Aorta (tissue), 5 donors: Measurements from ENCODE around the gene KCTD10. TPM values are rescaled to one million over a fixed set of nuclear protein-coding genes. Genes with fewer than 3 reads are reported as not detected.
"Not testable (repeated sequence)": the region's sequence is repeated elsewhere in the genome, so short reads cannot be mapped to it uniquely, and the experiment has no call there.

Experiments
- ATAC-seq: fragments of 200-7000 bp; cut with Tn5 transposase; one replicate; pipeline ENCODE4 v1.9.1; 2022; ENCODE audit warnings: moderate library complexity; ENCODE audit not compliant: low FRiP score
- DNase-seq, 2 donors: peaks; one replicate each; pipeline ENCODE4 v3.0.0-alpha.2; 2020
- H3K27ac ChIP-seq, 2 donors: one replicate each; pipeline ENCODE4 v1.5.1; 2013; ENCODE audit warnings: low read length in 2 of 2, mild to moderate bottlenecking in 2 of 2, moderate library complexity in 2 of 2, control low read depth in 1 of 2, inconsistent platforms in 1 of 2, low read depth in 1 of 2
- H3K27me3 ChIP-seq, 2 donors: one replicate each; pipeline ENCODE4 v1.6.1; 2013; ENCODE audit warnings: control low read depth in 1 of 2, low read length in 1 of 2, mild to moderate bottlenecking in 1 of 2, moderate library complexity in 1 of 2; ENCODE audit not compliant: insufficient read depth in 2 of 2, control insufficient read depth in 1 of 2
- H3K36me3 ChIP-seq, 2 donors: one replicate each; pipeline ENCODE4 v1.6.1; 2013; ENCODE audit warnings: control low read depth in 1 of 2, low read length in 1 of 2, mild to moderate bottlenecking in 1 of 2; ENCODE audit not compliant: insufficient read depth in 2 of 2, control insufficient read depth in 1 of 2
- H3K4me1 ChIP-seq, 2 donors: one replicate each; pipeline ENCODE4 v1.6.1; 2013; ENCODE audit warnings: low read length in 2 of 2, control low read depth in 1 of 2, mild to moderate bottlenecking in 1 of 2, moderate library complexity in 1 of 2; ENCODE audit not compliant: insufficient read depth in 2 of 2, control insufficient read depth in 1 of 2
- H3K4me3 ChIP-seq, 2 donors: one replicate each; pipeline ENCODE4 v1.5.1; 2013; ENCODE audit warnings: low read length in 2 of 2, control low read depth in 1 of 2, mild to moderate bottlenecking in 1 of 2
- H3K9me3 ChIP-seq: one replicate; pipeline ENCODE4 v1.6.1; 2013; ENCODE audit warnings: mild to moderate bottlenecking, low read length; ENCODE audit not compliant: control insufficient read depth
- WGBS, 2 donors: extraction: QIAGEN DNeasy Blood & Tissue Kit; methylation state at CpG; one replicate each; pipeline ENCODE4 v1.1.7; 2013; 5-methylcytosine and 5-hydroxymethylcytosine counted together
- intact Hi-C, 2 donors: fragments of 100-400 bp; cut with DNase I; formaldehyde crosslinking; loops; one replicate each; pipeline versions ENCODE4 v1.14.2 to v1.15.0; 2022
- polyA plus RNA-seq, 2 donors: library from polyadenylated mRNA; stranded (reverse); fragments of 200-250 nt; gene quantifications; one replicate each; pipeline ENCODE4 v1.2.3, GENCODE V29; 2013
- total RNA-seq, 2 donors: library from RNA; stranded (reverse); fragmentation: NEBNext Ultra II Directional; extraction: Animal tissue kit (Norgen Biotek cat#: 25700); gene quantifications; one replicate each; pipeline ENCODE4 v1.2.1, GENCODE V29; 2021
- donor health status: healthy with polysubstance abuse.
- donor health status: Bipolar disorder and iron deficiency.
- donor health status: DM: no; HTN: no; CAD: no.
- donor health status: DM: no; HTN: no; CAD: no.
- donor health status: DM: yes; HTN: yes; CAD: no.

Gene KCTD10
- total and polyA plus RNA-seq, 4 donors: 79.7 to 199 (median 164) TPM

DNA sequence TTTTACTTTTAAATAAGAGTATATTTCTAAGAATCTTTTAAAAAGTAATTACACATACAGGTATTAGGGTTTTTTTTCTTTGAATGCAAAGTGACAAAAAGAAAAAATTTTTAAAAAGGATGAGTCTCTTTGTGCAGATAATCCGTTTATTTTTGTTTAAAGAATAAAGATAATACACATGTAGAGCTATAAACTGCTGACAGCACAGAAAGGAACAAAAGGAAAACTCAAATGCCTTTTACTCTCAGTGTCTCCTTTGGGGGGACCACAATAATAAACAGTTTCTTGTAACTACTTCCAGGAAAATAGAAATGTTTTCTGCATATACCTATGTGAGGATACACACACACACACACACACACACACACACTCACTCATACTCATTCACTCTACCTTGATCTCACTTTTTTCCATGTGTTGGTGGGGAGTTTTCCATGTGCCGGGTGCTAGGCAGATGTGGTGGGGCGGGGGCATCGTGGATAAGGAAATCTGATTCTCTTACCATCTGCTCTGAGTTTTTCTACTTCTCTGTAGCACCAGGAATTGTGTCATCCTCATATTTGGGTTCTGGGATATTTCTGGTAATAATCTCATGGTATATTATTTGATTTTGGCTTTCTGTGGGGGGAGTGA is 58.1 kb downstream of the KCTD10 start:
- no peak overlapping the region for H3K27ac ChIP-seq
- intact Hi-C loops: no loop called here

DNA sequence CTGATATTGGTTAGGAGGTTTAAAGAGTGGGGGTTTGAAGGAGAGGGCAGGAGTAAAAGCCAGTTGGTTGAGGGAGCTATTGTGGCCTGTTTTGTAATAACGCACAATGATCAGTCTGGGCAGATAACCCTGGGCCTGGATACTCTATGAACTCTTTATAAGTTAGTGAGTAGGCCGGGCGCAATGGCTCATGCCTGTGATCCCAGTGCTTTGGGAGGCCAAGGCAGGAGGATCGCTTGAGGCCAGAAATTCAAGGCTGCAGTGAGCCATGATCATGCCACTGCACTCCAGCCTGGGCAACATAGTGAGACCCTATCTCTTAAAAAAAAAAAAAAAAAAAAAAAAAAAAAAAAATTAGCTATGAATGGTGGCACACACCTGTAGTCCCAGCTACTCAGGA is 71.0 kb downstream of the KCTD10 start:
- H3K4me3 ChIP-seq, H3K27me3 ChIP-seq, H3K9me3 ChIP-seq, intact Hi-C loops, DNase-seq, ATAC-seq, H3K27ac ChIP-seq, H3K36me3 ChIP-seq, H3K4me1 ChIP-seq: not testable (repeated sequence)
- 95 to 96% methylated on average over 4 of the region's 4 CpGs for WGBS, 2 donors

More for the DNA sequence above, 58.1 kb downstream of the KCTD10 start:
- ATAC-seq (no peak), DNase-seq (no peak)
- Histone ChIP-seq H3K4me1 (no peaks in the 10 kb centered on the region), H3K4me3 (no peak overlapping the region), H3K9me3 (no peaks in the 10 kb centered on the region), H3K36me3 (no peaks in the 10 kb centered on the region), H3K27me3 (no peaks in the 10 kb centered on the region)
- WGBS, 2 donors: 53 to 77% methylated on average over 4 of the region's 4 CpGs

DNA sequence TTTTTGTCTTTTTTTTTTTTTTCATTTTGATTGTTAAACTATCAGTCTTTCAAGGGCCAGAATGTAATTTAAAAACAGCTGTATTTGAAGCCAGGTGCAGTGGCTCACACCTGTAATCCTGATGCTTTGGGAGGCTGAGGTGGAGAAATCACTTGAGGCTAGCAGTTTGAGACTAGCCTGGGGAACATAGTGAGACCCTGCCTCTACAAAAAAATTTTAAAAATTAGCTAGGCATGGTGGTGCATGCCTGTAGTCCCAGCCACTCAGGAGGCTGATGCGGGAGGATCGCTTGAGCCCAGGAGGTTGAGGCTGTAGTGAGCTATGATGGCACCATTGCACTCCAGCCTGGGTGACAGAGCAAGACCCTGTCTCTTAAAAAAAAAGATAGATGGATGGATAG is 72.3 kb downstream of the KCTD10 start:
- DNase-seq: not testable (repeated sequence)

More for the DNA sequence above, 72.3 kb downstream of the KCTD10 start:
- 94 to 98% methylated on average over 2 of the region's 2 CpGs for WGBS, 2 donors
- H3K4me3 ChIP-seq, H3K4me1 ChIP-seq, H3K9me3 ChIP-seq, H3K27ac ChIP-seq, H3K27me3 ChIP-seq, intact Hi-C loops, H3K36me3 ChIP-seq, ATAC-seq: not testable (repeated sequence)

Other genes starting within 250 kb of the KCTD10 start
- not detected for gene FOXN4, start 168.0 kb downstream of the KCTD10 start, total RNA-seq
- not detected for gene FOXN4, start 168.0 kb downstream of the KCTD10 start, polyA plus RNA-seq
- not detected for gene MYO1H, start 129.4 kb downstream of the KCTD10 start, total RNA-seq
- not detected for gene MYO1H, start 129.4 kb downstream of the KCTD10 start, polyA plus RNA-seq
- 10 to 100 TPM; 36.2 to 40.2 TPM for gene UBE3B, start 334 bp upstream of the KCTD10 start, total RNA-seq
- 10 to 100 TPM; 12.9 to 15.8 TPM for gene UBE3B, start 334 bp upstream of the KCTD10 start, polyA plus RNA-seq
- gene MMAB, start 96.2 kb upstream of the KCTD10 start, total RNA-seq: 10 to 100 TPM; 17.8 to 26.4 TPM
- 10 to 100 TPM; 30.9 to 32.8 TPM for gene MMAB, start 96.2 kb upstream of the KCTD10 start, polyA plus RNA-seq
- 10 to 100 TPM in 1 of 2 donors, 1 to 10 TPM in 1; 8.5 to 12.4 TPM for gene MVK, start 96.5 kb upstream of the KCTD10 start, total RNA-seq
- 10 to 100 TPM; 12.6 to 14.3 TPM for gene MVK, start 96.5 kb upstream of the KCTD10 start, polyA plus RNA-seq
- under 1 TPM; 0.48 to 0.52 TPM for gene FAM222A, start 236.5 kb upstream of the KCTD10 start, total RNA-seq
- gene FAM222A, start 236.5 kb upstream of the KCTD10 start, polyA plus RNA-seq: under 1 TPM; 0.25 to 0.28 TPM